ENCODE measurements around the gene TTC16. TPM values are rescaled to one million over a fixed set of nuclear protein-coding genes. Genes with fewer than 3 reads are reported as not detected.

The TTC16 gene
- total RNA-seq, 1 donor from 2014 or later, result 0.34 TPM

- DNase-seq (ENCODE audit: low spot score), result no peak
These were observed 5.0 kb downstream of the TTC16 start for GRCh38 chr9:127720865-127721227.

GRCh38 chr9:127721391-127721821 lies 5.5 kb downstream of the TTC16 start:
- no peak for DNase-seq (ENCODE audit: low spot score)

- DNase-seq (ENCODE audit: low spot score), result no peak
These were observed 6.3 kb downstream of the TTC16 start for GRCh38 chr9:127722055-127722745.

- DNase-seq (ENCODE audit: low spot score), result no peak
These were observed 7.1 kb downstream of the TTC16 start for GRCh38 chr9:127723013-127723412.

GRCh38 chr9:127723444-127723843 lies 7.6 kb downstream of the TTC16 start:
- no peak for DNase-seq (ENCODE audit: low spot score)

GRCh38 chr9:127724012-127724411 lies 8.1 kb downstream of the TTC16 start:
- no peak for DNase-seq (ENCODE audit: low spot score)

GRCh38 chr9:127726871-127727270 lies 11.0 kb downstream of the TTC16 start:
- DNase-seq (ENCODE audit: low spot score), result no peak

GRCh38 chr9:127728808-127729207 lies 12.9 kb downstream of the TTC16 start:
- DNase-seq (ENCODE audit: low spot score), result no peak

GRCh38 chr9:127729522-127730256 lies 13.8 kb downstream of the TTC16 start:
- DNase-seq (ENCODE audit: low spot score), result no peak

- no peak for DNase-seq (ENCODE audit: low spot score)
These were observed 14.4 kb downstream of the TTC16 start for GRCh38 chr9:127730262-127730661.

- no peak for DNase-seq (ENCODE audit: low spot score)
These were observed 15.0 kb downstream of the TTC16 start for GRCh38 chr9:127730799-127731410.

GRCh38 chr9:127731938-127732337 lies 16.1 kb downstream of the TTC16 start:
- DNase-seq (ENCODE audit: low spot score), result no peak

GRCh38 chr9:127732444-127732843 lies 16.6 kb downstream of the TTC16 start:
- peak; percentile 39 for DNase-seq (ENCODE audit: low spot score)

GRCh38 chr9:127733614-127734013 lies 17.7 kb downstream of the TTC16 start:
- no peak for DNase-seq (ENCODE audit: low spot score)

GRCh38 chr9:127734247-127734746 lies 18.4 kb downstream of the TTC16 start:
- no peak for DNase-seq (ENCODE audit: low spot score)

- DNase-seq (ENCODE audit: low spot score), result peak; percentile 97
These were observed 19.1 kb downstream of the TTC16 start, which contains the start of gene TOR2A for GRCh38 chr9:127734747-127735529. Gene TOR2A (minus strand): TSS chr9:127735294. CDS start chr9:127735270, 24 bp downstream.

GRCh38 chr9:127735530-127736185 lies 19.8 kb downstream of the TTC16 start:
- no peak for DNase-seq (ENCODE audit: low spot score)

- no peak for DNase-seq (ENCODE audit: low spot score)
These were observed 22.8 kb downstream of the TTC16 start for GRCh38 chr9:127738666-127739065.

GRCh38 chr9:127739614-127740330 lies 23.9 kb downstream of the TTC16 start:
- DNase-seq (ENCODE audit: low spot score), result no peak

- no peak for DNase-seq (ENCODE audit: low spot score)
These were observed 26.1 kb downstream of the TTC16 start for GRCh38 chr9:127741831-127742434.
